ENCODE data around the gene DTX4.

- TF ChIP-seq, protein P1, sequence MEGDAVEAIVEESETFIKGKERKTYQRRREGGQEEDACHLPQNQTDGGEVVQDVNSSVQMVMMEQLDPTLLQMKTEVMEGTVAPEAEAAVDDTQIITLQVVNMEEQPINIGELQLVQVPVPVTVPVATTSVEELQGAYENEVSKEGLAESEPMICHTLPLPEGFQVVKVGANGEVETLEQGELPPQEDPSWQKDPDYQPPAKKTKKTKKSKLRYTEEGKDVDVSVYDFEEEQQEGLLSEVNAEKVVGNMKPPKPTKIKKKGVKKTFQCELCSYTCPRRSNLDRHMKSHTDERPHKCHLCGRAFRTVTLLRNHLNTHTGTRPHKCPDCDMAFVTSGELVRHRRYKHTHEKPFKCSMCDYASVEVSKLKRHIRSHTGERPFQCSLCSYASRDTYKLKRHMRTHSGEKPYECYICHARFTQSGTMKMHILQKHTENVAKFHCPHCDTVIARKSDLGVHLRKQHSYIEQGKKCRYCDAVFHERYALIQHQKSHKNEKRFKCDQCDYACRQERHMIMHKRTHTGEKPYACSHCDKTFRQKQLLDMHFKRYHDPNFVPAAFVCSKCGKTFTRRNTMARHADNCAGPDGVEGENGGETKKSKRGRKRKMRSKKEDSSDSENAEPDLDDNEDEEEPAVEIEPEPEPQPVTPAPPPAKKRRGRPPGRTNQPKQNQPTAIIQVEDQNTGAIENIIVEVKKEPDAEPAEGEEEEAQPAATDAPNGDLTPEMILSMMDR (IDR thresholded peaks at IDR 0.05) = no peak
- no peak for TF ChIP-seq POLR2A (IDR thresholded peaks at IDR 0.05)
Measured at GRCh38 chr11:59179121-59179520, 7.2 kb downstream of the DTX4 start.

Data from testis (tissue), 2 donors.